Dermis microvascular lymphatic vessel endothelial cell (primary cell): ENCODE data around the gene GRK5. TPM values are rescaled to one million over a fixed set of nuclear protein-coding genes. Genes with fewer than 3 reads are reported as not detected.

Source experiments
- DNase-seq, 2 donors: peaks; one replicate each; pipeline versions ENCODE4 v3.0.0 to v3.0.0-alpha.2; 2010; ENCODE audit warnings: low read depth in 2 of 2
- total RNA-seq: library from RNA; depleted of rRNA; stranded (reverse); fragments of >200 nt; gene quantifications from 2 replicates; pipeline ENCODE4 v1.2.1, GENCODE V29; 2014

Gene GRK5
- total RNA-seq, 1 donor from 2014 or later = 28.0 TPM

- no peak for DNase-seq
These were observed 232.6 kb downstream of the GRK5 start for GRCh38 chr10:119439922-119440321.

GRCh38 chr10:119441151-119441821 lies 233.9 kb downstream of the GRK5 start:
- DNase-seq = peak in 1 of 2 donors; percentile 8

- DNase-seq = no peak
These were observed 234.8 kb downstream of the GRK5 start for GRCh38 chr10:119441921-119442757.

GRCh38 chr10:119442758-119443060 lies 235.3 kb downstream of the GRK5 start:
- no peak for DNase-seq

GRCh38 chr10:119443441-119443840 lies 236.1 kb downstream of the GRK5 start:
- DNase-seq = no peak

GRCh38 chr10:119443970-119444660 lies 236.7 kb downstream of the GRK5 start:
- no peak for DNase-seq

- no peak for DNase-seq
These were observed 237.5 kb downstream of the GRK5 start for GRCh38 chr10:119444866-119445265.

- peak; percentile 58 to 77 for DNase-seq
These were observed 238.1 kb downstream of the GRK5 start for GRCh38 chr10:119445311-119445934.

- DNase-seq = no peak
These were observed 238.6 kb downstream of the GRK5 start for GRCh38 chr10:119445935-119446317.

GRCh38 chr10:119446441-119447277 lies 239.3 kb downstream of the GRK5 start:
- no peak for DNase-seq

GRCh38 chr10:119447421-119447820 lies 240.1 kb downstream of the GRK5 start:
- no peak for DNase-seq

GRCh38 chr10:119447823-119448546 lies 240.6 kb downstream of the GRK5 start:
- no peak for DNase-seq

- no peak for DNase-seq
These were observed 241.5 kb downstream of the GRK5 start for GRCh38 chr10:119448628-119449584.

GRCh38 chr10:119449760-119450461 lies 242.5 kb downstream of the GRK5 start:
- DNase-seq = no peak

GRCh38 chr10:119450606-119451299 lies 243.4 kb downstream of the GRK5 start:
- no peak for DNase-seq

GRCh38 chr10:119451300-119451896 lies 244.0 kb downstream of the GRK5 start:
- DNase-seq = no peak

- no peak for DNase-seq
These were observed 245.0 kb downstream of the GRK5 start for GRCh38 chr10:119452396-119452795.

- DNase-seq = no peak
These were observed 245.9 kb downstream of the GRK5 start for GRCh38 chr10:119453313-119453712.
